D341Med (cell line): ENCODE results near the gene CSK.
"Not testable (repeated sequence)": the region's sequence is repeated elsewhere in the genome, so short reads cannot be mapped to it uniquely, and the experiment has no call there.

Source experiments
- DNase-seq: peaks from one replicate; pipeline ENCODE4 v3.0.0; 2012; ENCODE audit warnings: low spot score

Gene CSK

DNA sequence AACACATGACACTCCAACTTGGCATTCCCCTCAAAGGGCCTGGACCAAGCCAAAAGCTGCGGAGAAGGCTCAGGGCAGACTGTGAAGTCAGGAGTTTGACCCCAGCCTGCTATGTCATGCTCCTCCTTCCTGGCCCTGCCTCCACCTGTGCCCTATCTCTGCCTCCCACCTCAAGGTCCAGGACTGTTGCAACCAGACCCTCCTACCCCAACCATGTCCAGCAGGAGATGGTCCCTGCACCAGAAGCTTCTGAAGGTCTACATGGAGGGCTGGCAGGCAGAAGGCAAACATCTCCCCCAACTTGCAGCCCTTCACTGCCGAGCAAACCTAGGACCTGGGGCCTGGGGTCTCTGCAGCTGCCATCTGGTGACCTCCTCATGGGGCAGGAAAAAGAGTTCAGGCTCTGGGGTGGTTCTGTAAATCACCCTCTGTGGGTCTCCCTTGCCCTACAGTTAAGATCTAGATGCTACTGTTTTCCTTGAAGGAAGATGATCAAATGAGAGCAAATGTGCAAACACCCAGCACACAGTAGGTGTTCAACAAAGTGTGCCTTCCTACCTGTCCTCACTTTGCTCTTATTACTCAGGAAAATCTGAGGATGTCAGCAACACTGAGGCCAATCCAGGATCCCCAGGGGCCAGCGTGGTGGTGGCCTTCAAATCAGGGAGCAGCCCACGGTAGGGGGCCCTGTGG is 11.5 kb upstream of the CSK start:
- no peak for DNase-seq

- DNase-seq: no peak
These were observed 8.6 kb upstream of the CSK start for GRCh38 chr15:74773329-74773728.

- DNase-seq: no peak
These were observed 8.1 kb upstream of the CSK start for GRCh38 chr15:74773731-74774252.

DNA sequence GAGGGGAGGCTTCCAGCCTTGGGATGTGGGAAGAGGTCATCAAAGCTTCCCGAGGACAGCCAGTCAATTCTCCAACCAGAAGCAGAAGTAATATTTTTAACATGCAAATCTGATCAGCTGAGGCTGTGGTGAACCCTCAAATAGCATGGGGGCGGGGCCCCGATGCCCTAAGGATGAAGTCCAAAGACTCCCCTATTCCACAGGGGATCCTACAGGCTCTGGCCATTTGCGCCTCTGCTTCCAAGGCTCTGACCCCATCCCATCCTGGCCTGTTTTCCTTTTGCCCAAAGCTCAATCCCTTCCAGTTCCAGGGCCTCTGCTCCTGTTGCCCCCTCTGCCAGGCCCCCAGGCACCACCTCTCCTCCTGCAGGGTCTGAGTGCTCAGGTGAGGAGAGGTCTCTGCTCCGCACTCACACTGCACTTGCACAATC is 6.7 kb upstream of the CSK start:
- DNase-seq: no peak

DNA sequence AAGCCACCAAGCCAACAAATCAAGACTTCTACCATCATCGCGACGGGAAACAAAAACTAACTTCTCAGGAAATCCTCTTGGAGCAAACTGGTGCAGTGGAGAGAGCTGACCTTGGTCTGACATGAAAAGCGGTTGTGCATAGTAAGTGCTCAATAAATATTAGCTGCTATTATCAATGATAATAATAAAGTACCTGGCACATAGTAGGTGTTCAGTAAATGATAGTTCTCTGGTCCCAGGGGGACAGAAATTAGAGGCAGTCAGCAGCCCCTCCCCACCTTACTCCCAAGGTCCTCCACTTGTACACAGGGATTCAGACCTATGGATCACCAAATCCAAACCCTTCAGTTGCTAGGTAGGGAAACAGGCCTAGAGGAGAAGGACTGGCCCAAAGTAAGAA is 6.0 kb upstream of the CSK start:
- no peak for DNase-seq

- DNase-seq: no peak
These were observed 4.8 kb upstream of the CSK start for GRCh38 chr15:74776821-74777768.

GRCh38 chr15:74777769-74778598 is 3.9 kb upstream of the CSK start:
- DNase-seq: no peak

- DNase-seq: no peak
These were observed 3.3 kb upstream of the CSK start for GRCh38 chr15:74778599-74778970.

DNA sequence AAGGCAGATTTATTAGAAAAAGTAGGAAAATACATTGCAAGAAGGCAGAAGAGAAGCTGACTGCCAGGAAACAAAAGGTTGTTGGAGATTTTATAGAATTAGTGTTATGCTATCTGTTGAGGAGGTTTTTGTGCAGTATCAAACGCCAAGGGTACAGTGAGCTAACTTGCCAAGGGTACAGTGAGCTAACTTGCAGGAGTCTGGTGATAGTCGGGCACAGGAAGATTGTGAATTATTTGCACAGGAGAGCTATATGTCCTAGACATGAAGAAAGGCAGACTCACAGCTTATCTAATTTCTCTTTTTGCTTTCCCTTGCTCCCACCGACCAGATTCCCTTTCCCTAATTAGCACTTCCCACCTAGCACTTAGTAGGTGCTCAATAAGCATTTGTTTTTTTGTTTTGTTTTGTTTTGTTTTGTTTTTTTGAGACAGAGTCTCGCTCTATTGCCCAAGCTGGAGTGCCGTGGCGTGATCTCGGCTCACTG is 2.7 kb upstream of the CSK start:
- DNase-seq: no peak

DNA sequence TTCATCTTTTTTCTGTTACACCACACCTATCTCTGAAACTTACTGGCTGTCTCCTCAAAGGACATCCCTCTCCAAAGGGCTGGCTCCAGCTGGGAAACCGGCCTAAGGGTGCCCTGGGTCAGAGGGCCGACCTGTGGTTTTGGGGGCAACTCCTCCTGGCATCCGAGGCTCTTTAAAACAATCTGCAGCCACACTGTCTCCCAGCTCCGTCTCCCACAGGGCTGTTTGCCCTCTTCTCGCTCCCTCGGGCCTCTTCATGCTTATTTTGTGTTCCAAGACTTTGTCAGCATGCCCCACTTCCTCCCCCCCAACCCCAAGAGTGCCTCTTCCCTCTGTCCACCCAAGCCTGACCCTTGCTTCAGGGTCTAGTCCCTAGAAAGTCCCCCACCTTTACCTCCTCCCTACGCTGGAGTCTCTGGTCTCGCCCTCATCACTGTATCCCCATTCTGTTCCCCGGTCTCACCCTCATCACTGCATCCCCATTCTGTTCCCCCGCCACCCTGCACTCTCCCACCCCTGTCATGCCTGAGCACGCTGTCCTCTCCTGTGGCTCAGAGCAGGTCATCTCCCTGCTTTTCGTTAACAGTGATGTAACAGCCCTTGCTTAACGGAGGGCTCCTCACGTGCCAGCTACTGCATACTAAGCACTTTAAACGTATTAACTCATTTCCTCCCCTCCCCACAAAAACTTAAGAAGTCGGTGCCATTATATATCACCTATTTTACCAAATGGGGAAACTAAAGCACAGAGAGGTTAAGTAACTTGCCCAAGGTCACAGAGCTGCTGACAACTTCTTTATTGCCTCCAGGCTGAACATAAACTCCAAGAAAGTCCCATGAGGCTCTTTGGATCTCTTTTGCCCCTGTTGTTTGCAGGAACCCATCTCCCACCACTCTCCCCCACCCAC is 1.1 kb upstream of the CSK start:
- DNase-seq: no peak

- DNase-seq: peak; percentile 75
These were observed 585 bp downstream of the CSK start for GRCh38 chr15:74782259-74783071.

- no peak for DNase-seq
These were observed 1.4 kb downstream of the CSK start for GRCh38 chr15:74783072-74783807.

DNA sequence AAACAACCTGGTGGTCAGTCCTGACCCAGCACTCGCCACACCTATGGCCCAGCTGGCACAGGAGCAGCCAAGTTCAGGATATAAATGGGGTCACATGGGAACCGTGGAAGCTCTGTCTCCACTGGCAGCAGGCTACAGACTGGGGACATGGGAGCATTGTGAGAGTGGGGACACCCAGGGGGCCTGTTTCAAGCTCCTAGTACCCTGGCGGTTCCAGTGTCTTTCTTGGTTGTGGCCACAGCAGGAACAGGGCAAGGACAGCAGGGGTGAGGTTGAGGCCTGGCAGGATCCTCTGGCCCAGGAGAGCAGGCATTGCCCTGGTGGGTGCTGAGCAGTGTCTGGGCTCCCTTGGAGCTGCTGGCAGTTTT is 1.9 kb downstream of the CSK start:
- DNase-seq: no peak

DNA sequence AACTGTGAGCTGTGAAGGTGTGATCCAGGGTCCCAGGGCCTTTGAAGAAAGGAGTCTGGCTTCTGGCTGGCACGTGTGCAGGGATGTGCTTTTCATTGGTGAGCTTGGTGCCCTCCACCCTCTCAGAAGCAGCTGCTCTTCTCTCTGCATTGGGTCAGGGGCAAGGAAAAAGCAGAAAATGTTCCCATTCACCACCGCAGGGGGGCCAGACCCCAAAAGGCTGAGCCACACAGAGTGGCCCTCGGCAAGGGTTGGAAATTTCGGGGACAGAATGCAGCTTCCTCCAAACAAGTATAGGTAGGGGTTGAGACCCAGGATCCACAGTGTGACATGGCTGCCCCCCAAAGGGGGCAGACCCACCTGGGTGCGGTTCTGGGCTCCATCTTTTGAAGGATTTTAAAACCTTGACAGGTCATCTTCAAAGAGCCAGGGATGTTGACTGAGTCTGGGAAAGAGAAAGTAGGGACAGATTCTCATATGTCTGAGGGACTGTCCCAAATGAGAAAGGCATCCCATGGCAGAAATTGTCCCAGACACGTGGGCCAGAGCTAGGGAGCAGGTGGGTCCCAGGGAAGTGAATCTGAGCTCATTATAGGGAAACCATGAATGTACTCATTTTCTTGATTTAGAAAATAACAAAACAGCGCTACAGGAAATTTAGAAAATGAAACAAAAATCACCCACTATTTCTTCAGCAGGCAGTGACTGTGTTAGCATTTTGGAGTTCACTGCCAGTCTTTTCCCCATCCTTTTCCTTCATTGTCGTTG is 2.7 kb downstream of the CSK start:
- no peak for DNase-seq

DNA sequence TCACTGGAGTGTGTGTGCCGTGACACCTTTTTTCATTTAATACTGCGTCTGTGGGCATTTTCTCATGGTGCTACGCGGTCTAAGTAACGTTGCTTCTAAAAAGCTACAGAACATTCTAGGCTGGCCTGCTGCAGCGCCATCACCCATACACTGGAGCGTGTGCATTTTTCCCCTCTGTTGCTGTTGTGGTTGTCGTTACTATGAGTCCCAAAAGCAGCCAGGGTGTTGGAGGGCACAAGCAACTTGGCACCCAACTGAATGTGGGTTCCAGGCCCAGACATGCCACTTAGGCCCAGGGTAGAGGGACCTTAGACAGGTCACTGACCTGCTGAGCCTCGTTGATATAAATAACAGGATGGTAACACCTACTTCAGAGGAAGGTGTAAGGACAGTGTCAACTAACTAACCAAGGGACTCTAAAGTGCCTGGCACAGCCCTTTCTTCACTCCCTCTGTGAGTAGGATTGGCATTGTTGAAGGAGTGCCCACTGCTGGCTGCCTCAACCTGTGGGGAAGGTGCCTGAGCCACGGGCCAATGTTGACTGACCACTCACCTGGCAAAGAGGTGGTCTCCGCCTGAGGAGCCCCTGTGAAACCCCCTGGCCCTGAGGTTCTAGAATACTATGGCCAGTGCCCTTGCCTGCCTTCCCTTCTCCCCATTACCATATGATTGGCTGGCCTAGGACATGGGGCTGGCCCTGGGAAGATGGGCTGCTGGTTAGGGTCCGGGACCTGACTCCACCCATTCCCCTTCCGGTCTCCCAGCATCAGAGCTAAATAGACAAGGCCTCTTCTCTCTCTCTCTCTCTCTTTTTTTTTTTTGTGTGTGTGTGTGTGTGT is 3.5 kb downstream of the CSK start:
- DNase-seq: no peak

DNA sequence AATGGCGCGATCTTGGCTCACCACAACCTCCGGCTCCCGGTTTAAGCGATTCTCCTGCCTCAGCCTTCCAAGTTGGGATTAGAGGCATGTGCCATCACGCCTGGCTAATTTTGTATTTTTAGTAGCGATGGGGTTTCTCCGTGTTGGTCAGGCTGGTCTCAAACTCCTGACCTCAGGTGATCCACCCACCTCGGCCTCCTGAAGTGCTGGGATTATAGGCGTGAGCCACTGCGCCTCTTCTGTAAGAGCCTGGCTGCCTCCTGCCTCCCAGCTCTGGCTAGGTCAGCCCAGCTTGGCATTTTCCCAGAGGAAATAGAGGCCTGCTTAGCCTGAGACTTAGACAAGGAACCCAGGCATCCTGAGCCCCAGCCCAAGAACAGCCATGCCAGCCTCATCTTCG is 4.2 kb downstream of the CSK start:
- not testable (repeated sequence) for DNase-seq

GRCh38 chr15:74786551-74787165 is 4.8 kb downstream of the CSK start:
- DNase-seq: no peak
